D721Med (cell line): Measurements from ENCODE around the gene BTD.

ENCODE experiments used
- DNase-seq: peaks from one replicate; pipeline ENCODE4 v3.0.0; 2011; ENCODE audit warnings: low spot score; ENCODE audit not compliant: insufficient read length
- FAIRE-seq: peaks from 2 replicates; lab custom pipeline; 2011; peaks lifted over from hg19 to GRCh38; lab: Jason Lieb, UNC
- CTCF ChIP-seq: IDR thresholded peaks from 2 replicates; pipeline ENCODE4 v1.5.1; 2012; ENCODE audit warnings: mild to moderate bottlenecking, control low read depth; ENCODE audit not compliant: insufficient read depth; ENCODE audit errors: missing control alignments

BTD gene

GRCh38 chr3:15667484-15667883, 65.9 kb downstream of the BTD start:
- DNase-seq: no peak
- TF ChIP-seq CTCF: no peak
- no peak for FAIRE-seq

GRCh38 chr3:15673536-15673935, 72.0 kb downstream of the BTD start:
- DNase-seq (no peak), FAIRE-seq (no peak)
- TF ChIP-seq CTCF: no peak

- DNase-seq: no peak
- FAIRE-seq: no peak
- TF ChIP-seq CTCF: no peak
Measured at GRCh38 chr3:15676259-15676658, 74.7 kb downstream of the BTD start.

- DNase-seq (no peak), FAIRE-seq (no peak)
- TF ChIP-seq CTCF: no peak
Measured at GRCh38 chr3:15679306-15679705, 77.8 kb downstream of the BTD start.

GRCh38 chr3:15681668-15682067, 80.1 kb downstream of the BTD start:
- no peak for TF ChIP-seq CTCF
- no peak for FAIRE-seq
- DNase-seq: no peak

- FAIRE-seq (no peak), DNase-seq (no peak)
- no peak for TF ChIP-seq CTCF
Measured at GRCh38 chr3:15682561-15683185, 81.1 kb downstream of the BTD start.

- TF ChIP-seq CTCF: no peak
- no peak for DNase-seq
- no peak for FAIRE-seq
Measured at GRCh38 chr3:15683253-15683652, 81.7 kb downstream of the BTD start.
